ENCODE measurements around the gene KDF1.
A peak's percentile ranks its signal among the peaks of the same experiment; 100 is the strongest.
"Not testable (repeated sequence)": the region's sequence is repeated elsewhere in the genome, so short reads cannot be mapped to it uniquely, and the experiment has no call there.

KDF1 gene

GRCh38 chr1:26953374-26953773, 6.9 kb downstream of the KDF1 start:
- DNase-seq, result no peak

- no peak for DNase-seq
Measured at GRCh38 chr1:26951821-26952497, 8.3 kb downstream of the KDF1 start.

GRCh38 chr1:26951216-26951615, 9.1 kb downstream of the KDF1 start:
- DNase-seq, result no peak

GRCh38 chr1:26950602-26951001, 9.7 kb downstream of the KDF1 start:
- no peak for DNase-seq

GRCh38 chr1:26949926-26950319, 10.3 kb downstream of the KDF1 start:
- no peak for DNase-seq

GRCh38 chr1:26949266-26949925, 10.9 kb downstream of the KDF1 start:
- DNase-seq, result no peak

GRCh38 chr1:26948725-26949057, 11.6 kb downstream of the KDF1 start:
- DNase-seq, result not testable (repeated sequence)

- DNase-seq, result no peak
Measured at GRCh38 chr1:26946270-26946669, 14.0 kb downstream of the KDF1 start.

GRCh38 chr1:26945728-26946127, 14.5 kb downstream of the KDF1 start:
- no peak for DNase-seq

GRCh38 chr1:26945138-26945537, 15.1 kb downstream of the KDF1 start:
- DNase-seq, result no peak

- DNase-seq, result no peak
Measured at GRCh38 chr1:26942656-26943055, 17.6 kb downstream of the KDF1 start.

GRCh38 chr1:26941311-26941710, 19.0 kb downstream of the KDF1 start:
- DNase-seq, result no peak

- no peak for DNase-seq
Measured at GRCh38 chr1:26938659-26939025, 21.6 kb downstream of the KDF1 start.

GRCh38 chr1:26938004-26938658, 22.1 kb downstream of the KDF1 start:
- no peak for DNase-seq

- no peak for DNase-seq
Measured at GRCh38 chr1:26936823-26937222, 23.4 kb downstream of the KDF1 start.

GRCh38 chr1:26932531-26932930, 27.7 kb downstream of the KDF1 start:
- no peak for DNase-seq

- DNase-seq, result no peak
Measured at GRCh38 chr1:26923711-26924110, 36.6 kb downstream of the KDF1 start.

GRCh38 chr1:26922901-26923300, 37.4 kb downstream of the KDF1 start:
- DNase-seq, result no peak

- DNase-seq, result no peak
Measured at GRCh38 chr1:26922431-26922729, 37.9 kb downstream of the KDF1 start.

GRCh38 chr1:26921540-26922430, 38.5 kb downstream of the KDF1 start, which contains the start of gene NUDC:
NUDC (plus strand) TSS chr1:26921743; CDS start chr1:26921849, 106 bp downstream.
- peak; percentile 92 to 93 for DNase-seq

GRCh38 chr1:26921126-26921539, 39.1 kb downstream of the KDF1 start:
- DNase-seq, result no peak

GRCh38 chr1:26915204-26915842, 44.9 kb downstream of the KDF1 start:
- no peak for DNase-seq
